HuH-7.5 (cell line): Measurements from ENCODE around the gene A2ML1.
"Not testable (repeated sequence)": the region's sequence is repeated elsewhere in the genome, so short reads cannot be mapped to it uniquely, and the experiment has no call there.

Source experiments
- DNase-seq: peaks from one replicate; pipeline ENCODE4 v3.0.0; 2011; ENCODE audit warnings: low spot score

The A2ML1 gene

GRCh38 chr12:8817856-8818255 is 4.6 kb upstream of the A2ML1 start:
- DNase-seq: no peak

- DNase-seq: no peak
Observed at GRCh38 chr12:8818526-8818925, 3.9 kb upstream of the A2ML1 start.

GRCh38 chr12:8819666-8819980 is 2.8 kb upstream of the A2ML1 start:
- no peak for DNase-seq

- not testable (repeated sequence) for DNase-seq
Observed at GRCh38 chr12:8820676-8821407, 1.6 kb upstream of the A2ML1 start.

- DNase-seq: no peak
Observed at GRCh38 chr12:8821591-8821990, 830 bp upstream of the A2ML1 start.

- no peak for DNase-seq
Observed at GRCh38 chr12:8823565-8824300, 1.3 kb downstream of the A2ML1 start.

- no peak for DNase-seq
Observed at GRCh38 chr12:8827551-8828256, 5.3 kb downstream of the A2ML1 start.

- no peak for DNase-seq
Observed at GRCh38 chr12:8828257-8829124, 6.1 kb downstream of the A2ML1 start.

GRCh38 chr12:8829125-8829518 is 6.7 kb downstream of the A2ML1 start:
- DNase-seq: no peak

- DNase-seq: no peak
Observed at GRCh38 chr12:8829621-8830020, 7.2 kb downstream of the A2ML1 start.

GRCh38 chr12:8831116-8831515 is 8.7 kb downstream of the A2ML1 start:
- no peak for DNase-seq

GRCh38 chr12:8832500-8832899 is 10.1 kb downstream of the A2ML1 start:
- DNase-seq: no peak

GRCh38 chr12:8834230-8834629 is 11.8 kb downstream of the A2ML1 start:
- DNase-seq: no peak

- no peak for DNase-seq
Observed at GRCh38 chr12:8837291-8837690, 14.9 kb downstream of the A2ML1 start.

GRCh38 chr12:8840321-8840720 is 17.9 kb downstream of the A2ML1 start:
- DNase-seq: no peak

GRCh38 chr12:8840938-8841633 is 18.7 kb downstream of the A2ML1 start:
- no peak for DNase-seq

GRCh38 chr12:8841778-8842177 is 19.4 kb downstream of the A2ML1 start:
- no peak for DNase-seq

GRCh38 chr12:8844665-8845064 is 22.2 kb downstream of the A2ML1 start:
- DNase-seq: no peak

GRCh38 chr12:8846305-8846704 is 23.9 kb downstream of the A2ML1 start:
- no peak for DNase-seq

- no peak for DNase-seq
Observed at GRCh38 chr12:8847435-8847834, 25.0 kb downstream of the A2ML1 start.

GRCh38 chr12:8849876-8850275 is 27.5 kb downstream of the A2ML1 start:
- no peak for DNase-seq

GRCh38 chr12:8852119-8852518 is 29.7 kb downstream of the A2ML1 start:
- no peak for DNase-seq
